ENCODE measurements around the gene RD3L.

- no peak for TF ChIP-seq CTCF (conservative IDR thresholded peaks at IDR 0.05; ENCODE audit: low read depth, low read length)
- no peak for TF ChIP-seq EZH2 (IDR thresholded peaks at IDR 0.05; ENCODE audit: low read length, unreplicated experiment)
These were observed 51.3 kb downstream of the RD3L start for GRCh38 chr14:103890821-103891666.
